GM19438 (cell line): ENCODE data around the gene TMEM130.

Experiments
- ATAC-seq: cut with Tn5 transposase; IDR thresholded peaks from one replicate; pipeline ENCODE4 v1.9.1; 2021; ENCODE audit warnings: low read depth; ENCODE audit not compliant: unreplicated experiment

The TMEM130 gene

DNA sequence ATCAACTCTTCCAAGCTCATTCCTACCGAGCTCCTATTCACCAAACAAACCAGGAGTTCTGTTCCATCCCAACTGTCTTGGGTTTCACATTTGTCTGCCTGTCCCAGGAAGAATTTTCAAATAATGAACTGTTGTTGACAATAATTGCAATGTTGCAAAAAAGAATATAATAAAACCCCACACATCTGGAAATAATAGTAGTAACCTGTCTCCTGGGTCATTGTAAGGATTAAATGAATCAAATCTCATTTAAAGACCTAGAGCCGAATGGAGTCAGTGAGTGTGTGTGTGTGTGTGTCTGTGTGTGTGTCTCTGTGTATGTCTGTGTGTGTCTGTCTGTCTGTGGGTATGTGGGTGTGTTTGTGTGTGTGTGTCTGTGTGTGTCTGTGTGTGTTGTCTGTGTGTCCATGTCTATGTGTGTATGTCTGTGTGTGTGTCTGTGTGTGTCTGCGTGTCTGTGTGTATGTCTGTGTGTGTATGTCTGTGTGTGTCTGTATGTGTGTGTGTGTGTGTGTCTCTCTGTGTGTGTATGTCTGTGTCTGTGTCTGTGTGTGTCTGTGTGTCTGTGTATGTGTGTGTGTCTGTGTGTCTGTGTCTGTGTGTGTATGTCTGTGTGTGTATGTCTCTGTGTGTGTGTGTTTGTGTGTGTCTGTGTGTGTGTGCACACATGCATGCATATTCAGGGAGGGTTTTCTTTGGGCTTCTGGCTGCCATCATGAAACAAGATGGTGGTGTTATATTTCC, 52.7 kb downstream of the TMEM130 start:
- no peak for ATAC-seq

- no peak for ATAC-seq
Measured at GRCh38 chr7:98816241-98816640, 53.6 kb downstream of the TMEM130 start.

DNA sequence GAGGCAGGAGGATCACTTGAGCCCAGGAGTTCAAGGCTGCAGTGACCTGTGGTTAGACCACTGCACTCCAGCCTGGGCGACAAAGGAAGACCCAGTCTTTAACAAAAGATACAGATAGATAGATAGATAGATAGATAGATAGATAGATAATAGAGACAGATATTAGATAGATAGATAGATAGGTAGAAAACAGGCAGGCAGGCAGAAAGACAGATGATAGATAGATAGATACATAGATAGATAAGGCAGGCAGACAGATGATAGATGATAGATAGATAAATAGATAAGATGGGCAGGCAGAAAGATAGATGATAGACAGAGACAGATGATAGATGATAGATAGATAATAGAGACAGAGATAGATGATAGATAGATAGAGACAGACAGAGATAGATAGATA, 54.5 kb downstream of the TMEM130 start:
- no peak for ATAC-seq

DNA sequence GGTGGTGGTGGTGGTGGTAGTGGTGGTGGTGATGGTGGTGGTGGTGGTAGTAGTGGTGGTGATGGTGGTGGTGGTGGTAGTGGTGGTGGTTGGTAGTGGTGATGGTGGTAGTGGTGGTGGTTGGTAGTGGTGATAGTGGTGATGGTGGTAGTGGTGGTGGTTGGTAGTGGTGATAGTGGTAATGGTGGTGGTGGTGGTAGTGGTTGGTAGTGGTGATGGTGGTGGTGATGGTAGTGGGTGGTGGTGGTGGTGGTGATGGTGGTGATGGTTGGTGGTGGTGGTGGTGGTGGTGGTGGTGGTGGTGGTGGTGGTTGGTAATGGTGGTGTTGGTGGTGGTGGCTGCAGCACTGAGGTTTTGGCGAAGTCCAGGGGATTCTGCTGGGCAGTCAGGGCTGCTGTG, 58.5 kb downstream of the TMEM130 start:
- no peak for ATAC-seq

GRCh38 chr7:98810153-98810802, 59.5 kb downstream of the TMEM130 start:
- no peak for ATAC-seq

DNA sequence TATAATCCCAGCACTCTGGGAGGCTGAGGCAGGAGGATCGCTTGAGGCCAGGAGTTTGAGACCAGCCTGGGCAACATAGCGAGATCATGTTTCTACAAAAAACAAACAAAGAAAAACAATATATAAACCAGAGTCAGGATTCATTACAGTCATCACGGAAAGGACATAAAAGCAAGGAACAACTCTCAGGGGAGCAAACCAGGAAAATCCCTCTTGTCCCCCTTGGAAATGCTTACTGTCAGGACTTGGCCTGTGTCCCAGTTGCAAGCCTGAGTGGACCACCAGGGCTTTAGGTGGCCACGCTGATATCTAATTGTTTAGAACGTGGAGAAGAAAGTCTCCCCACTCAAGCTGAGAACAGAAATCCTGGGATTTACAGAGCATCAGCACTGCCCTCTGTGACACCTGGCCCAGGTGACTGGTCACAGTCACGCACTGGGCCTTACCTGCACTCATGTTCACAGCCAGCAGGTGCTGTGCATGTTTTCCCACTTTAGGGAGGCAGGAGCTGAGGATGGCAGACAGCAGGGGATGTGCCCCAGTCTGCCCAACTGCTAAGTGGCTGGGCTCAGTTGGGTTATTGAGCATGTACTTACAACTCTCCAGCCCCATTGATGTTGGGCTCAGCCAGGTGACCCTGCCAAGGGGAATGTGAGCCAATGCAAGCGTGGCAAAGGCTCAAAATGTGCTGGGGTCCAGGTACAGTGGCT, 60.9 kb downstream of the TMEM130 start:
- no peak for ATAC-seq

- ATAC-seq = no peak
Measured at GRCh38 chr7:98807068-98808048, 62.5 kb downstream of the TMEM130 start.

DNA sequence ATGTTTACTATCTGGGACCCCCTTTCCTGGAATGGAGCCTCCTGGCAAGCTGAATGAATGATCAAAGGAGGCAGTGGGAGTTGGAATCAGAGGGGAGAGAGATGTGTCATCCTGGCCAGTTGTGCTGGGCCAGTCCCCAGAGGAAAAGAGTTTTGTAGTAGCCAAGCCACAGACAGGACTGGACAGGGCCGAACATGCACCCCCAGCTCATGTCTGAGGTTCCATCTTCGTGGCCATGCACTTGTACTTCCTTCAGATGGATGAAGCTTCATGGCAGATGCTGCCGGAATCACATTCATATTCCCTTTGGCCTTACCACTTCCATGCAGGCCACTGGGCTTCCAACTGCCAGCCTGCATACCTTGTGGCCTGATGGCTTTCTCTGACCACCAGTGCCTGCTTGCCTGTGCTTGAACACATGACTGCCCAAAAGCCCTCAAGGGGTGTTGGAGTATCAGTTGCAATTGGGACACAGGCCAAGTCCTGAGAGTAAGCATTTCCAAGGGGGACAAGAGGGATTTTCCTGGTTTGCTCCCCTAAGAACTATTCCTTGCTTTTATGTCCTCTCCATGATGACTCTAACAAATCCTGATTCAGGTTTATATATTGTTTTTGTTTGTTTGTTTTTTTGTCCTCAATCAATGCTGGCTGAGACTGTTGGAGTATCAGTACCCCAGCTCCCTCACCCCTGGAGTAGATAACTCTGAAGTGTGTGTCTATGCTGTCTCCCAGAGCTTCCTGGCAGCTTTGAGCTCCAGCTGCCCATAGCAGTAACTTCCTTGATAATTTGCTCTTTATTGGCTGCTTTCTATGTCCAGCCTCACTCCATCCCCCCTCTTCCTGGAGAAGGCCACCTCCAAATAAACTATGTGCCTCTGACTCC, 63.6 kb downstream of the TMEM130 start:
- ATAC-seq = no peak

DNA sequence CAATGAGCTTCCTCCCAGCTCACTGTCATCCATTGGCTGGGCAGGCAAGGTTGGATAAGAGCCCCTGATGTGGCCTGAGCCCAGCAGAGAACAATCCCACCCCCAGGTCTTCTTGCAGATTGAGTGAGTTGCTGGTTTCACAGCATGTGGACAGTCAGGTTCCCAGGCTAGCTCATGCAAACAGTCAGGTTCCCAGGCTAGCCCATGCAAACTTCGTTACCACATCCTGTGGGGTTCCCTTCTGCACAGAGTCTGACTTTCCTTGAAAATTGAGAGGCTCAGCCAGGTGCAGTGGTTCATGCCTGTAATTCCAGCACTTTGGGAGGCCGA, 67.1 kb downstream of the TMEM130 start:
- peak; percentile 34 for ATAC-seq

- ATAC-seq = peak; percentile 90
Measured at GRCh38 chr7:98802088-98802780, 67.6 kb downstream of the TMEM130 start.

- no peak for ATAC-seq
Measured at GRCh38 chr7:98800996-98801395, 68.8 kb downstream of the TMEM130 start.

DNA sequence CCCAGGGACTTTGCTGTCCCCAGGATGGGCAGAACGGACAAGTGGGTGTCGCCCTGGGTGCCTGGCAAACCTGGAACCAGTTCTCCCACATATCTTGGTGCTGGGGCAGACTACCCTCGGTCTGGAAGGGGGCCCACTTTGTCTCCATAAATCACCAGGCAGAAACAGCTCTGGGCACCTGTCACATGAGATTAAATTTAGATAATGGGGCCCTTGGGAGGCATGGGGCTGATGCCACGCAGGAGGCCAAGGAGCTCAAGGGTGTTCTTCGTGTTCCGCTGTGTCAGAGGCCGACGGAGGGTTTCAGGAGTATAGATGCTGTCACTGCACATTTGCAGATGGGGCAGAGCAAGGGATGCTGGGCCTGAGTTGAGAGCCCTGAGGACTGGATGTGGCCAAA, 72.7 kb downstream of the TMEM130 start:
- no peak for ATAC-seq
